Right lobe of liver (tissue), 4 donors: ENCODE measurements around the gene GABRP.

Experiments used
- CTCF ChIP-seq, 4 donors: fragments of 200-600 bp in 3 of 4; fragments of 450-650 bp in 1 of 4; IDR thresholded peaks; one replicate each; pipeline versions ENCODE4 v1.5.1 to v1.8.0; 2016 to 2022; ENCODE audit warnings: antibody characterized with exemption in 4 of 4, mild to moderate bottlenecking in 2 of 4
- POLR2A ChIP-seq: fragments of 450-650 bp; IDR thresholded peaks from one replicate; pipeline ENCODE4 v1.6.1; 2017; ENCODE audit warnings: antibody characterized with exemption, mild to moderate bottlenecking
- donor health status: DM: no; HTN: no; CAD: no.
- donor health status: DM: no; HTN: no; CAD: no.
- donor health status: DM: no; HTN: yes; CAD: no.

GRCh38 chr5:170740551-170741205 is 42.8 kb upstream of the GABRP start:
- TF ChIP-seq POLR2A: no peak
- no peak for TF ChIP-seq CTCF (IDR thresholded peaks at IDR 0.05)
